Mucosa of stomach (tissue), 1 donor: ENCODE results near the gene RCL1.
"Not testable (repeated sequence)": the region's sequence is repeated elsewhere in the genome, so short reads cannot be mapped to it uniquely, and the experiment has no call there.

Experiments
- H3K27me3 ChIP-seq: one replicate; pipeline ENCODE4 v1.7.0; 2013; ENCODE audit warnings: mild to moderate bottlenecking, low read length; ENCODE audit not compliant: control insufficient read depth, insufficient read depth
- H3K36me3 ChIP-seq: one replicate; pipeline ENCODE4 v1.7.0; 2013; ENCODE audit warnings: low read length; ENCODE audit not compliant: control insufficient read depth, insufficient read depth
- H3K4me1 ChIP-seq: one replicate; pipeline ENCODE4 v1.7.0; 2013; ENCODE audit warnings: mild to moderate bottlenecking, low read length; ENCODE audit not compliant: control insufficient read depth, insufficient read depth
- H3K4me3 ChIP-seq: one replicate; pipeline ENCODE4 v1.7.0; 2013; ENCODE audit warnings: low read length
- H3K9ac ChIP-seq: one replicate; pipeline ENCODE4 v1.7.0; 2013; ENCODE audit warnings: mild to moderate bottlenecking, low read length, moderate library complexity
- H3K9me3 ChIP-seq: one replicate; pipeline ENCODE4 v1.7.0; 2013; ENCODE audit warnings: mild to moderate bottlenecking, low read length, moderate library complexity; ENCODE audit not compliant: control insufficient read depth
- donor health status: Pancreatic carcinoma.

RCL1 gene

GRCh38 chr9:4787876-4788275 is 4.9 kb upstream of the RCL1 start:
- Histone ChIP-seq H3K27me3 (no peaks in the 10 kb centered on the region), H3K4me1 (no peaks in the 10 kb centered on the region), H3K9ac (no peak overlapping the region), H3K36me3 (no peaks in the 10 kb centered on the region), H3K9me3 (no peaks in the 10 kb centered on the region), H3K4me3 (no peak overlapping the region)

GRCh38 chr9:4788703-4789102 is 4.0 kb upstream of the RCL1 start:
- H3K9me3 ChIP-seq = no peaks in the 10 kb centered on the region
- H3K9ac ChIP-seq = no peak overlapping the region
- no peak overlapping the region for H3K4me3 ChIP-seq
- H3K36me3 ChIP-seq = no peaks in the 10 kb centered on the region
- no peaks in the 10 kb centered on the region for H3K27me3 ChIP-seq
- H3K4me1 ChIP-seq = peaks cover 1% of the 10 kb centered on the region

DNA sequence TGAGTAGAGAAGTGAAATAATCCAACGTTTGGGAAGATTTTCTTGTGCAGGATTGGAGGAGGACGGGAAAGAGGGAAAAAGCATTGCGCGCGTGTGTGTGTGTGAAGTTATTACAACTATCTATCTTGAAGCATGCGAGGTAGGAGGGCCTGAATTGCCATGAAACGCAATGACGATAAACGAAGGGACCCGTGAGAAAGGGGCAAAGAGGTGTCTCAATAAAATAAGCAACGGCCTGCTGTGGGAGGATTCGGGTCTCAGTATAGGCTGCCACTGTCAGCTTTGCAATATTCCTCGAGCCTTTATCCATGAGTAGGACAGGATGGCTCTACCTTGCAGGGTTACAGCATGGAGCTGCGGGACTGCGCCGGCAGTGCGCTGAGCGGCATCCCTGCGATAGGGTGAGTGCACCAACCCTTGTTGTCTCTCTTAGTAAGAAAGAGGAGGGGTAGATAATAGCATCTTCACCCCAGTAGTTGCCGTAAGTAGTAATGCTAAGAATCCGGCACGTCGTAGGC is 631 bp upstream of the RCL1 start:
- Histone ChIP-seq H3K9me3 (no peaks in the 10 kb centered on the region), H3K4me3 (peak overlapping the region; percentile 75), H3K36me3 (no peaks in the 10 kb centered on the region), H3K9ac (peak overlapping the region; percentile 59), H3K27me3 (no peaks in the 10 kb centered on the region), H3K4me1 (peaks cover 8% of the 10 kb centered on the region)

DNA sequence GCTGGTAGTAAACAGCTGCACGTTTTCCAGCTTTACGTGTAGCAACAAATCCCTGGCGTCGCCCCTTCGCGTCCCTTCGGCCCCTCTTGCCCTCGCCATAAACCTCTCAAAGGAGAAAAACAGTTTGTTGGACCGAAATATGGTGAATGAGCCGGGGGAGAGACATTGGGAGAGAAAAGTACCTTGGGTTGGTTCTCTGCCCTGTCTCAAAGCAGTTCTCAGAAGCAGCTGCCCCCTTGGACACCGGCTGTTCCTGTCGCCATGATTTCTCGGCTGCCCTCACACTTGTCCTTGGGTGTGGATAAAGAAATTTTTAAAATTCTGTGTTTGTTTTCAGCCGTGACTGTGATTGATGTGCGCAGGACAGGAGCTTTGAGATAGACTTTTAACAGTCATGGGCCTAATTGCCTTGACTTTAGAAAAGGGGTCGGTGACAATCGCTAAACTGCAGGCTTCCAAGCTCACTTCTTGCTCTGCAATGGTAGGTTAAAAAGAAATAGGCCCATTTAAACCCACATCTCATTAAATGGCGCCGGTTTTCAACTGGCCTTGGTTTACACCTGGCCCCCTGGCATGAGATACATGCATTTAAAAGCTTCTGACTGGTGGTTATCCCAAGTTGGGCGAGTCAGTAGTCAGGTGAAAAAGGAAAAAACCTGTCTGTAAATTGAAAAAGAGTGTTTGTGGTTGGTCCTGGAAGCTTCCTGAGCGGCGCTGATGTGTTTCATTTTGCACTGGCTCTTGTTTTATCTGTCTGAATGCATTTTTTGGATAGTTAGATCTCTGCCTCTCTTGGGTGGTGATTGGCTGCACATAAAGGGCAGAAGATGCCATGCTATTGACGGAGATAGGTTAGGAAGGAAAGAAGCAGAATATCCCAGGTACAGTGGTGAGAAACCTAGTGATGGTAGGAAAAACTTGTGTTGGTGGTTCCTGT is 983 bp downstream of the RCL1 start:
- Histone ChIP-seq H3K4me3 (peak overlapping the region; percentile 71), H3K4me1 (peaks cover 23% of the 10 kb centered on the region), H3K9ac (peak overlapping the region; percentile 75)

GRCh38 chr9:4794691-4795090 is 1.9 kb downstream of the RCL1 start:
- H3K36me3 ChIP-seq = no peaks in the 10 kb centered on the region
- H3K27me3 ChIP-seq = no peaks in the 10 kb centered on the region
- H3K4me1 ChIP-seq = peaks cover 28% of the 10 kb centered on the region
- H3K4me3 ChIP-seq = no peak overlapping the region
- H3K9ac ChIP-seq = no peak overlapping the region
- H3K9me3 ChIP-seq = no peaks in the 10 kb centered on the region

More for the DNA sequence above, 983 bp downstream of the RCL1 start:
- Histone ChIP-seq H3K36me3 (no peaks in the 10 kb centered on the region), H3K27me3 (no peaks in the 10 kb centered on the region), H3K9me3 (no peaks in the 10 kb centered on the region)

- not testable (repeated sequence) for H3K9ac ChIP-seq, H3K27me3 ChIP-seq, H3K9me3 ChIP-seq, H3K36me3 ChIP-seq, H3K4me3 ChIP-seq
- peaks cover 28% of the 10 kb centered on the region for H3K4me1 ChIP-seq
Observed at GRCh38 chr9:4795108-4795507, 2.4 kb downstream of the RCL1 start.

GRCh38 chr9:4796530-4796929 is 3.8 kb downstream of the RCL1 start:
- Histone ChIP-seq H3K9me3 (no peaks in the 10 kb centered on the region), H3K4me1 (peaks cover 28% of the 10 kb centered on the region), H3K27me3 (no peaks in the 10 kb centered on the region), H3K36me3 (no peaks in the 10 kb centered on the region), H3K9ac (no peak overlapping the region), H3K4me3 (no peak overlapping the region)

GRCh38 chr9:4796988-4797853 is 4.5 kb downstream of the RCL1 start:
- H3K4me1 ChIP-seq = peaks cover 28% of the 10 kb centered on the region
- H3K36me3 ChIP-seq = no peaks in the 10 kb centered on the region
- no peaks in the 10 kb centered on the region for H3K27me3 ChIP-seq
- H3K9ac ChIP-seq = no peak overlapping the region
- H3K9me3 ChIP-seq = no peaks in the 10 kb centered on the region
- H3K4me3 ChIP-seq = no peak overlapping the region

GRCh38 chr9:4797854-4798150 is 5.1 kb downstream of the RCL1 start:
- H3K9ac ChIP-seq = no peak overlapping the region
- no peak overlapping the region for H3K4me3 ChIP-seq
- H3K9me3 ChIP-seq = no peaks in the 10 kb centered on the region
- H3K36me3 ChIP-seq = no peaks in the 10 kb centered on the region
- no peaks in the 10 kb centered on the region for H3K27me3 ChIP-seq
- peaks cover 28% of the 10 kb centered on the region for H3K4me1 ChIP-seq

GRCh38 chr9:4798281-4799032 is 5.7 kb downstream of the RCL1 start:
- Histone ChIP-seq H3K4me3 (no peak overlapping the region), H3K27me3 (no peaks in the 10 kb centered on the region), H3K36me3 (no peaks in the 10 kb centered on the region), H3K9me3 (no peaks in the 10 kb centered on the region), H3K4me1 (peaks cover 28% of the 10 kb centered on the region), H3K9ac (no peak overlapping the region)

DNA sequence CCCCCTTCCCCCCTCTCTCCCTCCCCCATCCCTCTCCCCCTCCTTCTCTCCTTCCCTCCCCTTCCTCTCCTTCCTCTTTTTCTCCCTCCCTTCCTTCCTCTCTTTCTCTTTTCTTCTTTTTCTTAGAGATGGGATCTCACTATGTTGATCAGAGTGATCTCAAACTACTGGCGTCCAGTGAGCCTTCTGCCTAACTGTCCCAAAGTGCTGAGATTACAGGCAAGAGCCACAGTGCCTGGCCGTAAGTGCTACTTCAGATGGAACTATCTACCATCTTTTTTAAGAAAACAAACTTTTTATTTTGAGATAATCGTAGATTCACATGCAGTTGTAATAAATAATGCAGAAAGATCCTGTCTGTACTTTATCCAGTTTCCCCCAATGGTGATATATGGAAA is 6.3 kb downstream of the RCL1 start:
- H3K4me1 ChIP-seq = peaks cover 24% of the 10 kb centered on the region
- H3K36me3 ChIP-seq = no peaks in the 10 kb centered on the region

More for the DNA sequence above, 6.3 kb downstream of the RCL1 start:
- Histone ChIP-seq H3K27me3 (no peaks in the 10 kb centered on the region), H3K4me3 (no peak overlapping the region), H3K9me3 (no peaks in the 10 kb centered on the region), H3K9ac (no peak overlapping the region)
